ENCODE measurements around the gene BPIFB4. TPM values are rescaled to one million over a fixed set of nuclear protein-coding genes. Genes with fewer than 3 reads are reported as not detected.

Gene BPIFB4
- total and polyA plus RNA-seq, 2 of the 4 experiments (the other 2 are of a cell fraction) = not detected

GRCh38 chr20:33159713-33160112, 80.3 kb downstream of the BPIFB4 start:
- Histone ChIP-seq H3K4ac (ENCODE audit: low read depth, low read length) (no peak overlapping the region), H3K79me1 (ENCODE audit: low read depth in 1 of 2, low read length in 2 of 2) (no peaks in the 10 kb centered on the region), H3K56ac (ENCODE audit: extremely low read depth, insufficient read depth, low read length) (no peak overlapping the region), H2BK20ac (ENCODE audit: low read depth, low read length) (no peak overlapping the region), H2AK9ac (replicated peaks; ENCODE audit: low read depth, low read length, poor library complexity) (no peak overlapping the region), H3K4me3 (ENCODE audit: insufficient read depth, low read depth, low read length) (no peak overlapping the region), H3K18ac (ENCODE audit: low read depth, low read length) (no peak overlapping the region), H3K27ac (ENCODE audit: insufficient read depth, low read length) (no peak overlapping the region), H3K9me3 (ENCODE audit: control insufficient read depth, insufficient read depth, low read length) (no peaks in the 10 kb centered on the region), H4K20me1 (ENCODE audit: insufficient read depth, low read length) (no peaks in the 10 kb centered on the region), H3K36me3 (ENCODE audit: control insufficient read depth, insufficient read depth, low read length) (no peaks in the 10 kb centered on the region), H3K14ac (replicated peaks; ENCODE audit: low read depth, low read length) (no peak overlapping the region), H2BK5ac (ENCODE audit: low read depth, low read length, poor library complexity, severe bottlenecking) (no peak overlapping the region), H4K5ac (ENCODE audit: low read depth, low read length) (no peak overlapping the region), H2AK5ac (ENCODE audit: low read depth, low read length) (no peak overlapping the region), H4K8ac (ENCODE audit: low read depth in 2 of 2, low read length in 2 of 2) (no peak overlapping the region), H3K9ac (ENCODE audit: low read depth, low read length) (no peak overlapping the region), H4K91ac (ENCODE audit: insufficient read depth, low read depth, low read length) (no peak overlapping the region), H2BK120ac (ENCODE audit: low read depth, low read length) (no peak overlapping the region), H3K4me1 (ENCODE audit: control insufficient read depth, insufficient read depth, low read length) (no peaks in the 10 kb centered on the region), H3K23ac (ENCODE audit: low read depth, low read length) (no peak overlapping the region), H3K4me2 (ENCODE audit: low read depth, low read length) (no peak overlapping the region), H2AFZ (replicated peaks; ENCODE audit: low read length, poor library complexity) (no peak overlapping the region), H2BK15ac (ENCODE audit: low read depth, low read length) (no peak overlapping the region), H3K27me3 (ENCODE audit: control insufficient read depth, insufficient read depth, low read length) (peaks cover 3% of the 10 kb centered on the region), H3K9me1 (ENCODE audit: insufficient read depth, low read length) (no peaks in the 10 kb centered on the region)
- in situ Hi-C loops (cut with MboI; ENCODE audit: low sequenced_read_pairs) (no loop called here), dilution Hi-C loops (cut with HindIII; ENCODE audit: low sequenced_read_pairs, unreplicated experiment) (no loop called here), intact Hi-C loops (cut with micrococcal nuclease) (no loop called here)
- CTCF ChIA-PET = no interaction called here
- TF ChIP-seq CEBPB (IDR thresholded peaks at IDR 0.05; ENCODE audit: low read depth, low read length) (no peak), POLR2A (IDR thresholded peaks at IDR 0.05; ENCODE audit: low read depth, low read length) (no peak), RCOR1 (IDR thresholded peaks at IDR 0.05; ENCODE audit: insufficient replicate concordance, low read length) (no peak), RFX5 (IDR thresholded peaks at IDR 0.05; ENCODE audit: low read depth, low read length) (no peak), RAD21 (IDR thresholded peaks at IDR 0.05; ENCODE audit: low read length) (no peak), MXI1 (IDR thresholded peaks at IDR 0.05; ENCODE audit: borderline replicate concordance, low read depth, low read length) (no peak), BHLHE40 (IDR thresholded peaks at IDR 0.05; ENCODE audit: low read depth, low read length) (no peak), CTCF (conservative IDR thresholded peaks at IDR 0.05; ENCODE audit: low read depth, low read length) (no peak), NFE2L2 (IDR thresholded peaks at IDR 0.05; ENCODE audit: low read depth, low read length) (no peak), CHD1 (IDR thresholded peaks at IDR 0.05; ENCODE audit: low read depth, low read length) (no peak)
- no TSS peak for BruUV-seq (replicated peaks)
- 71% methylated on average over 1 of the region's 3 CpGs; no CpG with 5 or more reads in 1 of the 2 experiments for WGBS, 2 experiments (ENCODE audit: extremely low coverage in 2 of 2, insufficient read length in 1 of 2)
- POLR2A ChIA-PET (ENCODE audit: unreplicated experiment) = interaction anchor here (1.1 kb wide), 1 partner anchor 15 kb away, joined by 4 read pairs; no protein-coding TSS in a partner anchor
- DNase-seq (no peak), ATAC-seq (ENCODE audit: low read depth) (no peak)

Measured in IMR-90 (cell line).